Measurements from ENCODE around the gene FIS1. TPM values are rescaled to one million over a fixed set of nuclear protein-coding genes. Genes with fewer than 3 reads are reported as not detected.
A peak's percentile ranks its signal among the peaks of the same experiment; 100 is the strongest.
"Not testable (repeated sequence)": the region's sequence is repeated elsewhere in the genome, so short reads cannot be mapped to it uniquely, and the experiment has no call there.

FIS1 gene
- total RNA-seq, 1 donor from 2014 or later: 127 TPM

DNA sequence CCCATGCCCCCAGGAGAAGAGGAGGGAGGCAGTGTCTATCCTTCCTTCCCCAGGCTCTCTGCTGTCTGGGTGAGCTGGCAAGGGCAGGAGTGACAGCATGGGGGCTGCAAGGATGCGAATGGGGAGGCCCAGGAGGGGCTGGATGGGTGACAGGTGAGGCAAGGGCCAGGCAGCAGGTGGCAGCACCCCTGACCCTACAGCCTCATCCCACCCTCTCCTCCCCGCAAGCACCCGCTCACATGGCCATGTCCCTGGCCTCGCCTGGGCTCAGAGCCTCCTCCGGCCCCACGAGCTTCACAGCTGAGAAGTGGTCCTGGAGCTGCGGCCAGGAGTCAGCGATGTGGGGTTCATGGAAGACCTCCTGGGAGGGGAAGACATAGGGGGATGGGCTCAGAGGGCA lies 32.9 kb downstream of the FIS1 start:
- intact Hi-C loops (cut with micrococcal nuclease): loop anchor here (10.0 kb wide), 1 partner anchor 73 kb away; no protein-coding TSS in a partner anchor
- H3K36me3 Mint-ChIP-seq (ENCODE audit: low read depth): peaks cover 40% of the 10 kb centered on the region
- H3K4me1 Mint-ChIP-seq: peaks cover 11% of the 10 kb centered on the region
- H3K9me3 Mint-ChIP-seq: no peaks in the 10 kb centered on the region
- H3K27ac Mint-ChIP-seq: no peak overlapping the region
- no peak overlapping the region for H3K4me3 Mint-ChIP-seq
- DNase-seq: no peak
- H3K27me3 Mint-ChIP-seq: no peaks in the 10 kb centered on the region

DNA sequence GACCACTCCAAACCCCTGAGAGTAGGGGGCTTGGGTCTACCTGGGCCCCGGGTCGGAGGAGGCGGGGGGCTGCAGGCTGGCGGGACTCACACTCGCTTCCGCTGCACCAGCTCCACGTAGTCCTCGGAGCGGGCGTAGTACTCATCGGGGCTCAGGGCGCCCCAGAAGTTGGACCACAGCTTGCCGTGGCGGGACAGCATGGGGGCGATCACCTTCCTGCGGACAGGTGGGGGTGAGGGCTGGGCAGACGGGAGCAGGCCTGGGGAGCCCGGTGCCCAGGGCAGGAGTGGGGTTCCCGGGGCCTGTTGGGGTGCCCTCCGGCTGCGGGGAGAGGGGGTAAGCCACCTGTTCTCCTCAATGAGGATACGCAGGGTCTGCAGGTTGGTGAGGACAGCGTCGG lies 33.4 kb downstream of the FIS1 start:
- Mint-ChIP-seq H3K4me1 (peaks cover 8% of the 10 kb centered on the region), H3K27ac (no peak overlapping the region), H3K27me3 (no peaks in the 10 kb centered on the region), H3K36me3 (ENCODE audit: low read depth) (peaks cover 39% of the 10 kb centered on the region), H3K9me3 (no peaks in the 10 kb centered on the region), H3K4me3 (no peak overlapping the region)
- intact Hi-C loops (cut with micrococcal nuclease): loop anchor here (10.0 kb wide), 1 partner anchor 73 kb away; no protein-coding TSS in a partner anchor
- no peak for DNase-seq

DNA sequence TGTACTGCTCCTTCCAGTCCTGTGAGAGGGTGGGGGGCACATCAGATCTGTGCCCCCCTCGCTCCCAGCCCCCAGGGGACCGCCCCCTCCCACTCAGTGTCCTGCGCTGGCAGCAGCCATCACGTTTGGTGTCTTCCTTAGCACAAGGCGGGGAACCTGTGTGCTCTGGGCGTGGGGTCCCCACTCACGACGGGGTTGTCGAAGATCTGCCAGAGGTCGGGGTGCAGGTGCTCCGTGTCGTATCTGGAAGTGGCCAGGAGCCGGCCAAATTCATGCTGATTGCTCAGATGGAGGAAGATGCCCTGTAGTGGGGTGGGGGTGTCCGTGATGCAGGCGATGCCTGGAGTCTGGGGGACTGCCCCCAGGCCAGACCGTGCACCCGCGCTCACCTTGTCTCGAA lies 34.7 kb downstream of the FIS1 start:
- DNase-seq: no peak
- peaks cover 3% of the 10 kb centered on the region for H3K4me1 Mint-ChIP-seq
- no peak overlapping the region for H3K4me3 Mint-ChIP-seq
- peaks cover 38% of the 10 kb centered on the region for H3K36me3 Mint-ChIP-seq (ENCODE audit: low read depth)
- no peak overlapping the region for H3K27ac Mint-ChIP-seq
- no peaks in the 10 kb centered on the region for H3K27me3 Mint-ChIP-seq
- no peaks in the 10 kb centered on the region for H3K9me3 Mint-ChIP-seq
- intact Hi-C loops (cut with micrococcal nuclease): loop anchor here (10.0 kb wide), 1 partner anchor 75 kb away; no protein-coding TSS in a partner anchor

DNA sequence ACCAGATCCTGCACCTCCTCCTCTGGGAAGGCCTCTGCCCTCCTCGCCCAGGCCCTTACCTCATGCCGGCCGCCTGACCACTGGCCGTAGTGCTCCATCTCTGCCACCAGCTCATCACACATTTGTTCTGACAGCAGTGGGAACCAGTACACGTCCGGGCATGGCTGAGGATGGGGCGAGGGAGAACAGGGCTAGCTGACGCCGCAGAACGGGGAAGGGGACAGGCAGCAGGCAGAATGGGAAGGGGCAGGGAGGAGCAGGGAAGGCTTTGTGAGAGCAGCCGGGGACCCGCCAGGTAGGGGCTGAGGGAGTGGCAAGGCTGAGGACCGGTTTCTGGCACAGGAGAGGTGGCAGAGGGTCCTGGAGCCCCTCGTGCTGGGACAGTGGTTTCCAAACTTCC lies 36.1 kb downstream of the FIS1 start:
- Mint-ChIP-seq H3K4me3 (no peak overlapping the region), H3K27ac (no peak overlapping the region), H3K36me3 (ENCODE audit: low read depth) (peaks cover 34% of the 10 kb centered on the region), H3K4me1 (peaks cover 5% of the 10 kb centered on the region), H3K9me3 (no peaks in the 10 kb centered on the region), H3K27me3 (peaks cover 4% of the 10 kb centered on the region)
- intact Hi-C loops (cut with micrococcal nuclease): no loop called here
- DNase-seq: no peak

DNA sequence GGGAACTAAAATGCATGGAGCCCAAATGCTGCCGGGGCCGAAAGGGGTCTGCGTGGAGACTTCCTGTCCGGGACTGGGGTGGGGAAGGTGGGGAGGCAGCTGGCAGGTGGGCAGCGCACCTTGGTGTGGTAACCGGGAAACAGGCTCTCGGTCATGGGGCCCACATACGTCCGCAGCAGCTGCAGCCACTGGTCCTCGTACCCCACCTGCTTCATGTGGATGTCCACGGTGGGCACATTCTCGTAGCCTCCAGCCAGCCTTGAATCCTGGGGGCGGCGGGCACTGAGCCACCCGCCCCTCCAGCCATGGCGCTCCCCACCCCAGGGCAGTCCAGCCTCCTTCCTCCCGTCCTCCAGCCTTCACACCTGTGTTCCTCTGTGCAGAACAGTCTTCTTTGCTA lies 37.4 kb downstream of the FIS1 start:
- no peak for DNase-seq
- peaks cover 6% of the 10 kb centered on the region for H3K4me1 Mint-ChIP-seq
- peaks cover 13% of the 10 kb centered on the region for H3K27me3 Mint-ChIP-seq
- H3K36me3 Mint-ChIP-seq (ENCODE audit: low read depth): peaks cover 31% of the 10 kb centered on the region
- intact Hi-C loops (cut with micrococcal nuclease): no loop called here
- H3K9me3 Mint-ChIP-seq: no peaks in the 10 kb centered on the region
- no peak overlapping the region for H3K27ac Mint-ChIP-seq
- H3K4me3 Mint-ChIP-seq: no peak overlapping the region

DNA sequence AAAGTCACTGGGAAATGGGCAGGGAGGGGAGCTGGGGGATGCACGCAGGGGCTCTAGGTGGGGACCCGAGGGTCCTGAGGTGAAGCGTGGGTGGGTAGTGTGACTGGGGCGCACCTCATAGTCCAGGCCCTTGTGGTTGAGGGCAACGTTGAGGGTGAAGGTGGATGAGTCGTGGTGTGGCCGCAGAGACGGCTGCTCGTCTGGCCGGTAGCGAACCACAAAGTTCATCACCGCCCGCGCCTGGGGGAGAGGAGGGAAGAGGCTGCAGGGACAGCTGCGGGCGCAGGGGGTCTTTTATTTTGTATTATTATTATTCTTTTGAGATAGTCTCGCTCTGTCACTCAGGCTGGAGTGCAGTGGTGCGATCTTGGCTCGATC lies 38.2 kb downstream of the FIS1 start:
- intact Hi-C loops (cut with micrococcal nuclease): no loop called here
- Mint-ChIP-seq H3K9me3 (no peaks in the 10 kb centered on the region), H3K4me1 (peaks cover 6% of the 10 kb centered on the region), H3K36me3 (ENCODE audit: low read depth) (peaks cover 26% of the 10 kb centered on the region), H3K27me3 (peaks cover 13% of the 10 kb centered on the region), H3K27ac (no peak overlapping the region), H3K4me3 (no peak overlapping the region)
- no peak for DNase-seq

DNA sequence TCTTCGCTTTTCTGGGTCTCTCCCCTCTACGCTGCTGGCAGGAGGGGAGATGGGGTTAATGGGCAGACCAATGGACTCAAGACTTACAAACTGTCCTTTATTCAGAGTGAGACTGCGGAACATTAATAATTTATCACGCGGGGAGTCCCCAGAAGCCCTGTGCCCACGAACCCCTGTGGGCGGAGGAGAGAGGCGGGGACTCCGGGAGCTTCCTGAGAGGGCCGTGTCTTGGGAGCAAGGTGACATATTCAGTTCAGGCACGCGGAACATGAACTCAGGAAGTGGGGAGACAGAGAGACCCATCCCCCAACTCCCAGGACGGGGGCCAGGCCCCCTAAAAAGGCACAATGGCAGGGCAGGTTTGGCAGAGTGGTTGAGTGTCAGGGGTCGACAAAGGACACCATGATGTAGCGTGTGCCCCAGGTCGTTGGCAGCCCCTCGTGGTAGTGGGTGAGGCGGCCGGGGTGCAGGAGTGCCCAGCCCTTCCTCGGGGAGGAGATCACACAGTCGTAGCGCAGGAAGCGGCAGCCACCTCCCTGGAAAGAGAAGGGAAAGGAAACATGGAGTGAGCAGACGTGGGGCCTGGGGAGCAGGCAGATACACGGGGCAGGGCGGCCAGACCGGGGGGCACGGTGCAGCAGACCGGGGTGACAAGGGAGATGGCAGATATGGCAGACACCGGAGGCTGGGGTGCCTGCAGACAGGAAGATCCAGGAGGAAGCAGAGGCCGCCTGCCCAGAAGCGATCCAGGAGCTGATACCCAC lies 38.8 kb downstream of the FIS1 start:
- Mint-ChIP-seq H3K9me3 (no peaks in the 10 kb centered on the region), H3K4me3 (no peak overlapping the region), H3K27me3 (peaks cover 17% of the 10 kb centered on the region), H3K4me1 (peaks cover 6% of the 10 kb centered on the region), H3K27ac (no peak overlapping the region), H3K36me3 (ENCODE audit: low read depth) (peaks cover 25% of the 10 kb centered on the region)
- intact Hi-C loops (cut with micrococcal nuclease): no loop called here
- no peak for DNase-seq

DNA sequence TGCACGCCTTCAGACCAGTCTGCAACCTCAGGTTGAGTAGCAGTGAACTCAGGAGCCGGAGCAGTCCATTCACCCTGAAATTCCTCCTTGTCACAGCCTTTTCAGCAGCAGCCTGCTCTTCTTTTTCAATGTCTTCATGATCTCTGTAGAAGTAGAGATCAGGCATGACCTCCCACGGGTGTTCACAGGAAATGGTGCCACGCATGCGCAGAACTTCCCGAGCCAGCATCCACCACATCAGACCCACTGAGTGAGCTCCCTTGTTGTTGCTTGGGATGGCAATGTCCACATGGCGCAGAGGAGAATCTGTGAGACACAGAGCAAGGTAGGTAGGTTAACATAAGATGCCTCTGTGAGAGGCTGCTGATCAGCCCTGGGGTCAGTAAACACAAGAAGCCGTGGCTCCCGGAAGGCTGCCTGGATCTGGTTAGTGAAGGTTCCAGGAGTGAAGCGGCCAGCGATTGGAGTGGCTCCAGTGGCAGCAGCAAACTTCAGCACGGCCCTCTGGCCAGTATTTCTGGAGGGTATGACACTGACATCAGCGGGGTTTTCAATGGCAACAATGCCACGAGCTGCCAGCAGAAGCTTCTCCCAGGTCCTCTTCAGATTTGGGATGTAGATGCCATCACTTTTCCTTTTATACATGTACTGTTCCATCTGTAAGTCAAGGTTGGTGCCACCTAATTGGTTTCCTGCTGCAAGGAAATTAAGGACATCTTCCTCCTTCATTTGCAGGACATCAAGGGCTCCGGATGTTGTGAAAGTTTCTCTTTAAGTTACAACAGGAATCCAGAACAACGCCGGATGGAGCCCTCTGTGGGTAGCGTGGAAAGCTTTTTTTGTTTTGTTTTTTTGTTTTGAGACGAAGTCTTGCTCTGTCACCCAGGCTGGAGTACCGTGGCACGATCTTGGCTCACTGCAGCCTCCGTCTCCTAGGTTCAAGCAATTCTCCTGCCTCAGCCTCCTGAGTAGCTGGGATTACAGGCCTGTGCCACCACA lies 40.8 kb downstream of the FIS1 start:
- H3K4me1 Mint-ChIP-seq; intact Hi-C loops (cut with micrococcal nuclease); H3K9me3 Mint-ChIP-seq: not testable (repeated sequence)
- Mint-ChIP-seq H3K27me3 (peaks cover 28% of the 10 kb centered on the region), H3K36me3 (ENCODE audit: low read depth) (peaks cover 15% of the 10 kb centered on the region), H3K4me3 (peak overlapping the region; percentile 64), H3K27ac (peak overlapping the region; percentile 91)
- peak; percentile 74 for DNase-seq

DNA sequence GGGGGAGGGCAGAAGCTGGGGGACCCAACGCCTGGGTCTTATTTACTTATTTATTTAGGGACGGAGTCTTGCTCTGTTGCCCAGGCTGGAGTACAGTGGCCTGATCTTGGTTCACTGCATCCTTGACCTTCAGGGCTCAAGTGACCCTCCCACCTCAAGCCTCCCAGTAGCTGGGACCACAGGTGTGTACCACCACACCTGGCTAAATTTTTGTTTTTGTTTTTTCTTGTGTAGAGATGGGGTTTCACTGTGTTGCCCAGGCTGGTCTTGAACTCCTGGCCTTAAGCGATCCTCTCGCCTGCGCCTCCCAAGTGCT lies 42.3 kb downstream of the FIS1 start:
- Mint-ChIP-seq H3K27me3 (peaks cover 28% of the 10 kb centered on the region), H3K4me1 (peaks cover 8% of the 10 kb centered on the region), H3K9me3 (no peaks in the 10 kb centered on the region), H3K4me3 (no peak overlapping the region), H3K36me3 (ENCODE audit: low read depth) (peaks cover 10% of the 10 kb centered on the region), H3K27ac (no peak overlapping the region)
- intact Hi-C loops (cut with micrococcal nuclease): no loop called here
- DNase-seq: no peak

DNA sequence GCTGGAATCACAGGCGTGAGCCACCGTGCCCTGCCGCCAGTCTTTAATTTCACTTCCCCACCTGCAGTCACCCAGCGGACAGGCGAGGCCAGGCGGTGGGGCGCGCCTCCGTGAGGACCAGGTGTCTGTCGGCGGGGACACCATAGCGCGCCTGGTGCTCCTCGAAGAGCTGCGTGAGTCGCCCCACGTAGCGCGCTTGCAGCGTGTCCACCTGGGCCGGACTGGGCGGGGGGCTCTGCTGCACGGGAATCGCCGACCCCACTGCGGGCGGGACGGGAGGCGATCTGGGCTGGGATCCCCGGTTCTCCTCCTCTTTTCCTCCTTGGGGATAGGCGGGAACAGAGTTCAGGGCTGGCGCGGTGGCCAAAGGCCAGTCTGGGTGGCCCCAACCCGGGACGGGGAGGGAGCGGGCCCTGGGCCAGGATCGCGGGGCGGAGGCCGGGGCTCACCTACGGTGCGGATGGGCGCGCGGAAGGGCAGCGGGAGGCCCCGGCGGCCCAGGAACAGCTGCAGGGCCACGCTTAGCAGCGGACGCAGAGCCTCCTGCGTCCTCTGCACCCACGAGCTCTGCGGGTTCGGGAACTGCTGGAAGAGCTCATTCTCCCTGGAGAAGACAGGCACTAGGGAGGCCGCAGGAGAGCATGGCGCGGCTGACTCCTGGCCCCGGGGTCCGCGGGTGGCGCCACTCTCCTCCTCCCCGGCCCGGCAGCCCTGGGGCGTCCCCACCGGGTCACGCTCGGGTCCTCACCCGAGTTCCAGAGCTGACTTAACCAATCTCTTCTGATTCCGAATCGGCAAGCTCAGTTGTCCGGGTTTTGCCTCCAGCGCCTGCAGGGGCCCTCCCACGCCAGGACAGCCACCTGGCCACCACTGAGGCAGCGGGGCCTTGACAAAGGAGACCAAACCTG lies 42.9 kb downstream of the FIS1 start:
- peaks cover 8% of the 10 kb centered on the region for H3K4me1 Mint-ChIP-seq
- no peak overlapping the region for H3K27ac Mint-ChIP-seq
- no peak overlapping the region for H3K4me3 Mint-ChIP-seq
- intact Hi-C loops (cut with micrococcal nuclease): no loop called here
- peaks cover 10% of the 10 kb centered on the region for H3K36me3 Mint-ChIP-seq (ENCODE audit: low read depth)
- H3K27me3 Mint-ChIP-seq: peaks cover 28% of the 10 kb centered on the region
- DNase-seq: no peak
- no peaks in the 10 kb centered on the region for H3K9me3 Mint-ChIP-seq

DNA sequence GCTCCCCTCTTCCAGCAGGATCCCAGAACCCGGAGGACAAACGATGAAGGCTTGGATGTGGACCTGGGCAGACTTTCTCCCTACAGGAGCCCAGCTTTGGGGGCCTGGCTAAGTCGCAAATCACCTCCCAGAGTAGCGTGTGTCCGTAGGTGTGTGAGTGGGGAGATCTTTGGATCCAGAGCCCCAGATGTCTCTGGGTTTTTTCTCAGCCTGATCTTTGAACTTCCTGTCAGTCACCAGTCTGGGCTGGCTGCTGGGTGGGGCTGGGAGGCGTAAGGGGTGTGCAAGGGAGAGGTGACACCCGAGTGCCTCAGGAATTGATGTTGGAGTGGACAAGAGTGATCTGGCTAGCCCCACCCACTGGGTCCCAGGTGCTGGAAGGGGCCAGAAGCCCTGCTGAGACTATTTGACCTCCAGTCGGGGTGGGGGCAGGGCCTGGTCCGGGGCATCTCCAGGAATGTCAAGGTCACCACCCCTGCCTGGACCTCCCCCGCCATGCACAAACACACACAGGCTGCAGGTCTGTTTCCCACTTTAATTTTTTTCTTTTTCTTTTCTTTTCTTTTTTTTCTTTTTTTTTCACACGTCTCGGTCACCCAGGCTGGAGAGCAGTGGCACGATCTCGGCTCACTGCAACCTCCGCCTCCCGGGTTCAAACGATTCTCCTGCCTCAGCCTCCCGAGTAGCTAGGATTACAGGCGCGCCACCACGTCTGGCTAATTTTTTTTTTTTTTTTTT lies 43.9 kb downstream of the FIS1 start, which contains the start of gene MOGAT3:
Gene MOGAT3 (minus strand): TSS at position 175 of the 738 bp plus-strand sequence. CDS start 182 bp downstream, outside the sequence.
- Mint-ChIP-seq H3K9me3 (no peaks in the 10 kb centered on the region), H3K27ac (peak within 1 kb of the TSS; percentile 62), H3K27me3 (peaks cover 28% of the 10 kb centered on the region), H3K4me3 (no peak within 1 kb of the TSS), H3K36me3 (ENCODE audit: low read depth) (peaks cover 4% of the 10 kb centered on the region), H3K4me1 (peaks cover 8% of the 10 kb centered on the region)
- no peak for DNase-seq
- intact Hi-C loops (cut with micrococcal nuclease): no loop called here

DNA sequence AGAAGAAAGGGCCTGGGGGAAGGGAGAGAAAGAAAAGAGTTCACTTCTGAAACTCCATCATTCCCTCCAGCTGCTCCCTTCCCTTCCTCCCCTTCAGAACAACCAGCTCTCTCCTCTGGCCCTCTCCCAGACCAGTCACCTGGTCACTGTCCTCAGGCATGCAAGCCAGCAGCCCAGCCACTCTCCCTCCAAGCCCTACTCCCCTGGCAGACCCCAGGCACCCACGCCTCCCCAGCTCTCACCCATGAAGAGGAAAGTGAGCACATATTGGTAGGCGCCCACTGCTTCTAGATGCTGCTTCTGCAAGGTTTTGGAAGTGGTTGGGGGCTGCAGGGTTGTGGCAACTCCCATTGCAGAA lies 44.4 kb downstream of the FIS1 start:
- no peak overlapping the region for H3K4me3 Mint-ChIP-seq
- H3K36me3 Mint-ChIP-seq (ENCODE audit: low read depth): no peaks in the 10 kb centered on the region
- no peak for DNase-seq
- no peaks in the 10 kb centered on the region for H3K9me3 Mint-ChIP-seq
- intact Hi-C loops (cut with micrococcal nuclease): no loop called here
- H3K27me3 Mint-ChIP-seq: peaks cover 28% of the 10 kb centered on the region
- peaks cover 6% of the 10 kb centered on the region for H3K4me1 Mint-ChIP-seq
- no peak overlapping the region for H3K27ac Mint-ChIP-seq

DNA sequence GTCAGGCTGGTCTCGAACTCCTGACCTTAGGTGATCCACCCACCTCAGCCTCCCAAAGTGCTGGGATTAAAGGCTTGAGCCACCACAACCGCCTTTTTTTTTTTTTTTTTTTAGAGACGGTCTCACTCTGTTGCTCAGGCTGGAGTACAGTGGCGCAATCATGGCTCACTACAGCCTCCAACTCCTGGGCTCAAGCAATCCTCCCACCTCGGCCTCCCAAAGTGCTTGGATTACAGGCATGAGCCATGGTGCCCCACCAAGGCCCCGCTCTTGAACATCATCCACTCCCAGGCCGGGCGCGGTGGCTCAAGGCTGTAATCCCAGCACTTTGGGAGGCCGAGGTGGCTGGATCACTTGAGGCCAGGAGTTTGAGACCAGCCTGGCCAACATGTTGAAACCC lies 45.4 kb downstream of the FIS1 start:
- H3K4me3 Mint-ChIP-seq; H3K4me1 Mint-ChIP-seq; H3K27ac Mint-ChIP-seq; DNase-seq; intact Hi-C loops (cut with micrococcal nuclease); H3K9me3 Mint-ChIP-seq; H3K36me3 Mint-ChIP-seq (ENCODE audit: low read depth): not testable (repeated sequence)
- H3K27me3 Mint-ChIP-seq: peaks cover 31% of the 10 kb centered on the region
